HG03469 (cell line): ENCODE results near the gene SLC48A1.
"Not testable (repeated sequence)": the region's sequence is repeated elsewhere in the genome, so short reads cannot be mapped to it uniquely, and the experiment has no call there.

Experiments
- ATAC-seq: cut with Tn5 transposase; IDR thresholded peaks from one replicate; pipeline ENCODE4 v1.9.1; 2021; ENCODE audit warnings: mild to moderate bottlenecking, moderate library complexity, moderate number of reproducible peaks; ENCODE audit not compliant: unreplicated experiment

Gene SLC48A1

DNA sequence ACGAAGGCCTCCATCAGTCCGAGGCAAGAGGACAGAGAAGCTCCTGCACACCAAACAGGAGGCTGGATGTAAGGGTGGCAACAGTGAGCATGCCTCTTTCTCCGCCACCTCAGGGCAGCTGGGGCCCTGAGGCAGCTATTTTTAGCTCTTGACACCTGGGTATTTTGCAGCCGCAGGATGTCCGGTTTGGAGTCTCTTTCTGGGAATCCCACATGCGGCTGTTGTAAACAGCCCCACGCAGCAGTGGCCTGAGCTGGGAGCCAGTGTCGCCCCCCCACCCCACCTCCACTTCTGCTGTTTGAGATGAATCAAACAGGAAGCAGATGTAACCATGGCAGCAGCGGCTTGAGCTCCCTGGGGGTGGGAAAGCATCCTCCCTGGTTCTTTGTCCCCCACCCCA is 35.0 kb downstream of the SLC48A1 start:
- ATAC-seq, result no peak

GRCh38 chr12:47808574-47809365 is 35.7 kb downstream of the SLC48A1 start:
- no peak for ATAC-seq

- not testable (repeated sequence) for ATAC-seq
Observed at GRCh38 chr12:47809518-47809917, 36.5 kb downstream of the SLC48A1 start.

GRCh38 chr12:47811072-47811396 is 38.0 kb downstream of the SLC48A1 start:
- no peak for ATAC-seq

GRCh38 chr12:47811581-47812484 is 38.8 kb downstream of the SLC48A1 start:
- ATAC-seq, result no peak

DNA sequence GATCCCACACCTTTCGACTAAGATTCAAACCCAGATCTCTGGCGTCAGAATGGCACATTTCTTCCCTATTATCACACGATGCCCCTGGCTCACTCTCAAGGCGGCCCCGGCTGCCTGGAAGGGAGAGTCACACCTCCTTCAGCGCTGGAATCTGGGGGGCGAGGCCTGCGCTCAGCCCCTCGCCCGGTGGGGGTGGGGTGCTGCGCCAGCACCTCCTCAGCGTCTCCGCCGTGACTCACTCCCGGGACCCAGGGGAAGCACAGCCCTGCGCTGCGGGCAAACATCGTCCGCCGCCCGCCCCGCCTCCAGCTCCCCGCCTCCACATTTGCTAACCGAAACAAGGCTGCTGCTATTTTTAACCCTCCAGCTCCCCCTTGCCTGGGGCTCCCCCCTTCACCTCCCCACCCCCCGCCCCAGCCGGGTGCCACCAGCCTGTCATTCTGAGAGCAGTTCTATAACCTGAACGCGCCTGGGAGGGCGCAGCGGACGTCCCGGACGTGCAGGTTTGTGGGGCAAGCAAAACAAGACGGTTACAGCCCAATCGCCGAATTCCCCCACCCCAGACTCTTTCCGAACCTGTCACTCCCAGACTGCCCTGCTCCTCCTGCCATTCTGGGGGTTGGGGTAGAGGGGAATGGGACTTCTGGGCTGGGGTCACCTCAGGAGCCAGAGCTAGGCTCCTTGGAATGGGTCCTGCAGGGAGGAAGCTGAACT is 39.9 kb downstream of the SLC48A1 start:
- peak; percentile 47 for ATAC-seq

- ATAC-seq, result peak; percentile 8
Observed at GRCh38 chr12:47813511-47814196, 40.6 kb downstream of the SLC48A1 start.

DNA sequence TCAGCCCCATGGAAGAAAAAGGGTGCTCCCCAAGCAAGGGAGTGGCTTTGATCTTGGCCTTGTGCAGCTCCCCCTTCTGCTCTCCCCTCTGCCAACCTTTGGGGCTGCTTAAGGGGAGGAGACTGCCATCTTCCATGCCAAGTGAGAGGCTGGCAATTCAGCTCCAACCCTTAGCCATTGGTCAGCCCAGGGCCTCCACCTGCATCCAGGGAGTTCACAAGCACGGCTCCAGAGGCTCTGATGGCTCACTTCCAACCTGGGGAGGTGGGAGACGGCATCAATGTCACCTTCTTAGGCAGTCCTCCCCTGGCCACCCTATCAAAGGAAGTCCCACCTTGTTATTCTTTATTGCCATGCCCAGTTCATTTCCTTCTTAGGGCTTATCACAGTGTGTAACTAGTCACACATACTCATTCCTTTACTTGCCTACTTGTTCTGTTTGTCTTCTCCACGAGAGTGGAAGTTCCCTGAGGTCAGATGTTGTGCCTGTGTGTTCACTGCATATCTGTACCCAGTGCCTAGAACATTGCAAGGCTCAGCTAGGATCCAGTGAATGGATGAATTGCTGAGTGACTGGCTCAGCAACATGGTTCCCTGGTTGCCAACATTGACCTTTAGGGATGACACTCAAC is 41.6 kb downstream of the SLC48A1 start:
- no peak for ATAC-seq

DNA sequence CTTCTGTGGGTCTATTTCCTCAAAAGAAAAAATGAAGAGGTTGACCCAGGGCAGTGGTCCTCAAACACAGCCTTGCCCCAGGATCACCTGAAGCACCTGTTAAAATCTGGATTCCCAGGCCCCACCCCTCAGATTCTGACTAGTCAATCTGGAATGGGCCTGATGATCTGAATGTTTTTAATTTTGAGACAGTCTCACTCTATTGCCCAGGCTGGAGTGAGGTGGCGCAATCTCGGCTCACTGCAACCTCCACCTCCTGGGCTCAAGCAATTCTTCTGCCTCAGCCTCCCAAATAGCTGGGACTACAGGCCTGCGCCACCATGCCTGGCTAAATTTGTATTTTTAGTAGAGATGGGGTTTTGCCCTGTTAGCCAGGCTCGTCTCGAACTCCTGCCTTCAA is 42.4 kb downstream of the SLC48A1 start:
- not testable (repeated sequence) for ATAC-seq

DNA sequence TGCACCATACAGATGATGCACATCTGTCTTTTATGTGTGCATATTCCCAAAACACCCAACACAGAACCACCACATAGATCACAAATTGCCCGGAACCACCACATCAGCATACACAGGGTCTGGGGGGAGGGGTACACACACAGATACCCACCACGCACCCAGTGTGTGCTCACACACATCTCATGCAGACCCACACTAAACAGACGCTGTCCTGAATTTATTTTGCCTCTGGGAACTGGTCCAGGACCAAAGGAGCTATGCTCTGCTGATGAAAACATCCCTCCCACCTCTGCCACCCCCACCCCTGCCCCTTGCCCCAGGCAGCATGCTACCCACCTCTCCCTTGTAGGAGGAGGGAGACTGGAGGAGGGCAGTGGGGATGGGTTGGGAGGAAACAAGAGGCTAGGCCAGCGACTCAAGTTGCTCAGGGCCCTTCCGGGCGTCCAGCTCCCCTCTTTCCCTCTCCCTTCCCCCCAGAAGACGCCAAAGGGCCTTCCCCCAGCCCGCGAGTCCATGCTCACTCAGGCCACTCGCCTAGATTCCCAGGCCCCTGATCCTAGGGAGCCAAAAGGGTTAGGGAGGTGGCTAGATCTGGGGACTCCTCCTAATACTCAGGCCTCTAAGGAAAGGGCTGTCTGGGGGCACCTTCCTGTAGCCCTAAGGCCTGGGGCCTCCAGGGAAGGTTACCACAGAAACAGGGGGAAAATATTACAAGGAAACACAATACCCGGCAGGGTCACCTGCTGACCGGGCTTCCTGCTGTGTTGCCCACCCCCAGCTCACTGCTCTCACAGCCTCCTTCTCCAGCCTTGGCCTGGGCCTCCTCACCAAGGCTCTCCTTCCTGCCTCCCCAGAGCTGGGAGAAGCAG is 43.6 kb downstream of the SLC48A1 start:
- ATAC-seq, result no peak

DNA sequence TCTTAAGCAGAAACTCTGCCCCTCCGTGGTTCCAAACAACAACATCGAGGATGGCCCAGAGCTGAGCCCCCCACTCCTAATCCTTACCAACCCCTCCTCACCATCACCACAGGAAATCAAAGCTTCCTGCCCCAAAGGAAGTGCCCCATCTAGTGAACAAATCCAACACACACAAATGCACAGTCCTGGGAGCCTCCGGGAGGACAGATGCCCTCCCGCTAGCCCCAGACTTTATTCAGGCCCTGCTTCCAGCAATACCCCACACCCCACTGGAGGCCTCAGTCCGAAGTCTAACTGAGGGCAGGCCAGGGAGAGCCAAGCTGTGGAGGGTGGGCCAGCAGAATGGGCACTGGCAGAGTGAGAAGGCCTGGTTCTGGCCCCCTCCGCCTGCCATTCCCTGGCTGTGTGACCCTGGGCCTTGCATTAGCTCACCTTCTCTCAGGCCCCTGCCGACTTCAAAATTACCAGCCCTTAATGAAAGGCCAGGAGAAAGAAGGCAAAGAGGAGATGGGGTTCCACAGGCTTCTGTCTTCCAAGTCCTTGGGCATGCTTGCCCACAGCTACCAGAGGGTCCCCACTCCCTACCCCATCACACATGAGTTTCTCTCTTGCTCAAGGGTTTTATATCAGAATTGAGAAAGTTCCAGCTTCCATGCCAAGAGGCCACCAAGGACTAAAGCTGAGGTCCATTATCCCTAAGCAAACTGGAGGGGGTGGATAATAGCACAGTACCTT is 44.4 kb downstream of the SLC48A1 start:
- ATAC-seq, result no peak

- no peak for ATAC-seq
Observed at GRCh38 chr12:47818007-47818376, 45.0 kb downstream of the SLC48A1 start.

GRCh38 chr12:47818467-47819137 is 45.6 kb downstream of the SLC48A1 start:
- no peak for ATAC-seq

DNA sequence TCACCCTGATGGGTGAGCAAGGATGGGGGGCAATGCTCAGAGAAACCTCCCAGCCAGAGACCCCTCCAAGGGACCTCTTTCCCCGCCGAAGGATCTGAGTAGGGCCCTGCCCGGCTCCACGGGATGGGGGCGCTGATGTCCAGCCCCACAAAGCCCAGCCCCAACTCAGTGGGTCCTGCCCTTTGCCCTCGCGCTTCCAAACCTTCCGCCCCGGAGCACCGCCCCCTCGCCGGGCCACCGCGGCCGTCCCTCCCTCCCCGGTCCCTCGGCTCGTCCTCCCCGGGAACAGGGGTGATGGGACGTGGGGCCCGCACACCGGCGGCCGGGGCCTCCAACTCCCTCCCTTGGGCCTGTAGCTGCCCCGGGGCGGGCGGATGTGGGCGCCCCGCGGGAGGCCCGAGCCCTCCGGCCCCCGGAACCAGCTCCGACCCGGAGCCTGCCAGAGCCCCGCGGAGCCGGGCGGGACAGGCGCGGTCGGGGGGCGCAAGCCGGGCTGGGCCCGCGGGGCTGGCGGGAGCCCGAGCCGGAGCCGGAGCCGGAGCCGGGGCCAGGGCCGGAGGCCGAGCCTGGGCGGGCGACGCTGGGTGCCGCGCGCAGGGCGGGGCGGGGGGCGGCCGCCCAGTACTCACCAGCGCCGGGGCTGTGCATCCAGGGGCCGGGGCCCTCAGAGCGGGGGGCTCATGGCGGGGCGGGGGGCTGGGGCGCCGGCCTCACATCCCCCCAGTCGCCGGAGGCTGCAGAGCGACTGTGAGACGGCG is 46.3 kb downstream of the SLC48A1 start:
- ATAC-seq, result no peak

- ATAC-seq, result no peak
Observed at GRCh38 chr12:47819896-47820630, 47.0 kb downstream of the SLC48A1 start, which contains the start of gene HDAC7. Gene HDAC7 (minus strand): TSS chr12:47819903. CDS start chr12:47819785, 118 bp downstream.

GRCh38 chr12:47820631-47821345 is 47.8 kb downstream of the SLC48A1 start:
- no peak for ATAC-seq
